HepG2 (cell line): ENCODE measurements around the gene NPC1. TPM values are rescaled to one million over a fixed set of nuclear protein-coding genes. Genes with fewer than 3 reads are reported as not detected.
A peak's percentile ranks its signal among the peaks of the same experiment; 100 is the strongest.

Experiments used
- AKAP8 ChIP-seq: sonication (generic); formaldehyde crosslinking; IDR thresholded peaks from 2 replicates; pipeline ENCODE4 v1.5.1; 2020; ENCODE audit warnings: mild to moderate bottlenecking, missing genetic modification reagents
- DR1 ChIP-seq: sonication (generic); formaldehyde crosslinking; IDR thresholded peaks from 2 replicates; pipeline ENCODE4 v1.8.0; 2021; ENCODE audit warnings: mild to moderate bottlenecking, missing genetic modification reagents, inconsistent platforms
- FLYWCH1 ChIP-seq: sonication (generic); formaldehyde crosslinking; IDR thresholded peaks from 2 replicates; pipeline ENCODE4 v1.8.1; 2023; ENCODE audit warnings: mild to moderate bottlenecking, missing genetic modification reagents
- GABPA ChIP-seq, 2 experiments: IDR thresholded peaks; 2 replicates each; pipeline ENCODE4 v1.6.1; 2011 to 2016; ENCODE audit warnings: low read depth in 2 of 2, low read length in 1 of 2, missing biosample characterization in 1 of 2, missing genetic modification characterization in 1 of 2
- JUN ChIP-seq: sonication (generic); formaldehyde crosslinking; IDR thresholded peaks from 2 replicates; pipeline ENCODE4 v1.4.0; 2020; ENCODE audit warnings: mild to moderate bottlenecking, missing genetic modification reagents
- MAZ ChIP-seq, 2 experiments: sonication (generic) in 1 of 2; formaldehyde crosslinking in 1 of 2; IDR thresholded peaks; 2 replicates each; pipeline versions ENCODE4 v1.5.0 to v1.6.1; 2012 to 2020; ENCODE audit warnings: low read depth in 2 of 2, mild to moderate bottlenecking in 2 of 2, borderline replicate concordance in 1 of 2, improper control_type of control experiment in 1 of 2, low read length in 1 of 2, missing genetic modification reagents in 1 of 2, moderate library complexity in 1 of 2
- MIER3 ChIP-seq: IDR thresholded peaks from 2 replicates; pipeline ENCODE4 v1.6.1; 2016; ENCODE audit warnings: missing compliant biosample characterization, borderline replicate concordance
- NBN ChIP-seq: fragments of 450-650 bp; conservative IDR thresholded peaks from 2 replicates; pipeline ENCODE4 v1.6.1; 2017
- NFKB2 ChIP-seq: sonication (generic); formaldehyde crosslinking; IDR thresholded peaks from 2 replicates; pipeline ENCODE4 v1.4.0; 2020; ENCODE audit warnings: missing genetic modification reagents, borderline replicate concordance
- PLRG1 ChIP-seq: fragments of 450-650 bp; conservative IDR thresholded peaks from 2 replicates; pipeline ENCODE4 v1.6.1; 2016
- PTBP1 ChIP-seq: fragments of 200-400 bp; formaldehyde crosslinking; IDR thresholded peaks from 2 replicates; pipeline ENCODE4 v1.6.1; 2018; ENCODE audit warnings: low read length, low read depth; ENCODE audit not compliant: poor library complexity, severe bottlenecking
- REST ChIP-seq, 2 experiments: IDR thresholded peaks; 2 replicates each; pipeline ENCODE4 v1.6.1; 2011 to 2012; ENCODE audit warnings: low read length in 2 of 2, borderline replicate concordance in 1 of 2, low read depth in 1 of 2, mild to moderate bottlenecking in 1 of 2, moderate library complexity in 1 of 2
- RFX5 ChIP-seq: IDR thresholded peaks from 2 replicates; pipeline ENCODE4 v1.6.1; 2011; ENCODE audit warnings: low read depth, low read length, improper control_type of control experiment
- SMARCC2 ChIP-seq: fragments of 450-650 bp; IDR thresholded peaks from 2 replicates; pipeline ENCODE4 v1.6.1; 2017; ENCODE audit warnings: antibody characterized with exemption, mild to moderate bottlenecking
- SP5 ChIP-seq: IDR thresholded peaks from 2 replicates; pipeline ENCODE4 v1.6.1; 2016; ENCODE audit warnings: low read depth, borderline replicate concordance
- YEATS4 ChIP-seq: sonication (generic); formaldehyde crosslinking; IDR thresholded peaks from 2 replicates; pipeline ENCODE4 v1.4.0; 2020; ENCODE audit warnings: missing genetic modification reagents, borderline replicate concordance
- YY1 ChIP-seq: IDR thresholded peaks from 2 replicates; pipeline ENCODE4 v1.6.1; 2011; ENCODE audit warnings: low read length, low read depth, moderate library complexity, mild to moderate bottlenecking; ENCODE audit not compliant: insufficient read depth, insufficient replicate concordance
- ZBTB37 ChIP-seq: sonication (generic); formaldehyde crosslinking; IDR thresholded peaks from 2 replicates; pipeline ENCODE4 v1.4.0; 2020; ENCODE audit warnings: mild to moderate bottlenecking, missing genetic modification reagents
- ZNF124 ChIP-seq: sonication (generic); formaldehyde crosslinking; IDR thresholded peaks from 2 replicates; pipeline ENCODE4 v1.4.0; 2020; ENCODE audit warnings: missing genetic modification reagents
- ZNF251 ChIP-seq: sonication (generic); formaldehyde crosslinking; IDR thresholded peaks from 2 replicates; pipeline ENCODE4 v1.9.0; 2021; ENCODE audit warnings: mild to moderate bottlenecking, missing genetic modification reagents
- ZNF263 ChIP-seq: sonication (generic); formaldehyde crosslinking; IDR thresholded peaks from 2 replicates; pipeline ENCODE4 v1.4.0; 2020; ENCODE audit warnings: missing genetic modification reagents
- ZNF33A ChIP-seq: sonication (generic); formaldehyde crosslinking; IDR thresholded peaks from 2 replicates; pipeline ENCODE4 v1.5.1; 2020; ENCODE audit warnings: missing genetic modification reagents, mild to moderate bottlenecking, moderate library complexity, borderline replicate concordance
- ZNF33B ChIP-seq: sonication (generic); formaldehyde crosslinking; IDR thresholded peaks from 2 replicates; pipeline ENCODE4 v1.5.1; 2020; ENCODE audit warnings: mild to moderate bottlenecking, missing genetic modification reagents
- ZNF556 ChIP-seq: sonication (generic); formaldehyde crosslinking; IDR thresholded peaks from 2 replicates; pipeline ENCODE4 v1.4.0; 2020; ENCODE audit warnings: mild to moderate bottlenecking, missing genetic modification reagents, borderline replicate concordance
- ZNF629 ChIP-seq: sonication (generic); formaldehyde crosslinking; conservative IDR thresholded peaks from 2 replicates; pipeline ENCODE4 v1.5.0; 2020; ENCODE audit warnings: missing genetic modification reagents
- polyA plus RNA-seq, 8 experiments: library from polyadenylated mRNA; depleted of rRNA in 3 of 8; stranded (reverse) in 7 of 8; unstranded in 1 of 8; fragments of >200 nt; fragmentation: Illumina TruSeq in 4 of 8; extraction: Trizol in 4 of 8; gene quantifications; 2 replicates each; pipeline versions ENCODE4 v1.2.1 to v1.2.3, GENCODE V29; 2011 to 2016; ENCODE audit warnings: low read depth in 4 of 8, missing spikeins in 1 of 8, mixed read lengths in 1 of 8; ENCODE audit not compliant: insufficient read depth in 1 of 8
- total RNA-seq, 5 experiments: library from RNA; depleted of rRNA; stranded (reverse); fragments of >200 nt; fragmentation: Illumina TruSeq; extraction: Trizol; gene quantifications; 2 replicates each; pipeline ENCODE4 v1.2.3, GENCODE V29; 2016; ENCODE audit warnings: low read depth in 1 of 5
- TF ChIP-seq, protein P1 (sequence below): IDR thresholded peaks from 2 replicates; pipeline ENCODE4 v1.6.1; 2018; ENCODE audit warnings: missing genetic modification reagents, mild to moderate bottlenecking, missing compliant biosample characterization

NPC1 gene
- total and polyA plus RNA-seq, 2 of the 13 experiments (the other 11 are each of a cell fraction or from before 2014, with no cell fraction given): 46.5 to 114 TPM

- TF ChIP-seq, protein P1, sequence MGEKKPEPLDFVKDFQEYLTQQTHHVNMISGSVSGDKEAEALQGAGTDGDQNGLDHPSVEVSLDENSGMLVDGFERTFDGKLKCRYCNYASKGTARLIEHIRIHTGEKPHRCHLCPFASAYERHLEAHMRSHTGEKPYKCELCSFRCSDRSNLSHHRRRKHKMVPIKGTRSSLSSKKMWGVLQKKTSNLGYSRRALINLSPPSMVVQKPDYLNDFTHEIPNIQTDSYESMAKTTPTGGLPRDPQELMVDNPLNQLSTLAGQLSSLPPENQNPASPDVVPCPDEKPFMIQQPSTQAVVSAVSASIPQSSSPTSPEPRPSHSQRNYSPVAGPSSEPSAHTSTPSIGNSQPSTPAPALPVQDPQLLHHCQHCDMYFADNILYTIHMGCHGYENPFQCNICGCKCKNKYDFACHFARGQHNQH (CRISPR knock-in tag): peak; percentile 38; the same call in 1 of the 2 replicates
- TF ChIP-seq JUN (CRISPR knock-in tag) (no peak), ZNF263 (CRISPR knock-in tag) (no peak), MAZ (IDR thresholded peaks at IDR 0.05; ENCODE audit: borderline replicate concordance, low read depth, low read length) (no peak), MAZ (CRISPR knock-in tag; IDR thresholded peaks at IDR 0.05; ENCODE audit: low read depth) (no peak), PTBP1 (no peak), PLRG1 (no peak), NFKB2 (CRISPR knock-in tag) (no peak), AKAP8 (no peak), ZNF629 (CRISPR knock-in tag) (no peak), ZNF33B (CRISPR knock-in tag) (no peak), ZNF124 (CRISPR knock-in tag) (no peak), SMARCC2 (no peak), MIER3 (CRISPR knock-in tag) (no peak), YEATS4 (CRISPR knock-in tag) (no peak), SP5 (no peak), RFX5 (no peak), DR1 (no peak), GABPA (IDR thresholded peaks at IDR 0.05; ENCODE audit: low read depth, low read length) (no peak), GABPA (CRISPR knock-in tag; IDR thresholded peaks at IDR 0.05; ENCODE audit: low read depth) (no peak), ZNF556 (no peak), ZBTB37 (CRISPR knock-in tag) (no peak), NBN (no peak), ZNF251 (CRISPR knock-in tag) (no peak), FLYWCH1 (no peak), REST (IDR thresholded peaks at IDR 0.05; ENCODE audit: borderline replicate concordance in 1 of 2, low read depth in 1 of 2, low read length in 2 of 2) (0 out of 4 replicates have a peak, but pooled peaks of 1 of the 2 experiments have one; percentile 14), YY1 (no peak), ZNF33A (no peak)
Measured at GRCh38 chr18:23572012-23572411, 14.3 kb downstream of the NPC1 start (continued).
